Activated CD8-positive, alpha-beta memory T cell treated with anti-CD3 and anti-CD28 coated beads for 24 hours (primary cell): ENCODE measurements around the gene LIN28B.
"Not testable (repeated sequence)": the region's sequence is repeated elsewhere in the genome, so short reads cannot be mapped to it uniquely, and the experiment has no call there.

ENCODE experiments used
- DNase-seq: peaks from one replicate; pipeline ENCODE4 v3.0.0-alpha.2; 2020

The LIN28B gene, protein sequence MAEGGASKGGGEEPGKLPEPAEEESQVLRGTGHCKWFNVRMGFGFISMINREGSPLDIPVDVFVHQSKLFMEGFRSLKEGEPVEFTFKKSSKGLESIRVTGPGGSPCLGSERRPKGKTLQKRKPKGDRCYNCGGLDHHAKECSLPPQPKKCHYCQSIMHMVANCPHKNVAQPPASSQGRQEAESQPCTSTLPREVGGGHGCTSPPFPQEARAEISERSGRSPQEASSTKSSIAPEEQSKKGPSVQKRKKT

GRCh38 chr6:104956731-104957294 is at the start of gene LIN28B:
Gene LIN28B (plus strand): TSS chr6:104957107. CDS start chr6:104957251, 144 bp downstream.
- DNase-seq = no peak

GRCh38 chr6:104908031-104908887 is 48.6 kb upstream of the LIN28B start:
- no peak for DNase-seq

DNA sequence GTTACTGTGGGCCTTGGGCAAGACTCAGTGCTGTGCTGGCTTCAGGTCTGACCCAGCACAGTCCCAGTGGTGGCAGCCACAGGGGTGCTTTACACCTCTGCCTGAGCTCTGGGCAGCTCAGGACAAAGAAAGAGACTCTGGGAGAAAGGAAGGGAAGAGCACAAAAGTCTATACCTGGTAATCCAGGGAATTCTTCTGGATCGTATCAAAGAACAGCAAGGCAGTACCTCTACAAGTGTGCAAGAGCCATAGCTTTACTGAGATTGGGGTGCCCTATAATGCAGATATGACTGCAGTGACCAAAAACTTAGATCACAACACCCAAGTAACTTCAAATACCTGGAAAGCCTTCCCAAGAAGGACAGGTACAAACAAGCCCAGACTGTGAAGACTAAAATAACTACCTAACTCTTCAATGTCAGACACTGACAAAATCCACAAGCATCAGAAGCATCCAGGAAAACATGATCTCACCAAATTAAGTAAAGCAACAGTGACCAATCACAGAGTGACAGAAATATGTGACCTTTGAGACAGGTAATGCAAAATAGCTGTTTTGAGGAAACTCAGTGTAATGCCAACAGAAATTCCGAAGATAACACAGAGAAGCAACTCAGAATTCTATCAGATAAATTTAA is 47.9 kb upstream of the LIN28B start:
- DNase-seq = no peak

GRCh38 chr6:104921896-104922295 is 35.0 kb upstream of the LIN28B start:
- DNase-seq = no peak

- DNase-seq = no peak
These were observed 28.8 kb upstream of the LIN28B start for GRCh38 chr6:104928141-104928540.

- DNase-seq = no peak
These were observed 27.6 kb upstream of the LIN28B start for GRCh38 chr6:104929353-104929752.

DNA sequence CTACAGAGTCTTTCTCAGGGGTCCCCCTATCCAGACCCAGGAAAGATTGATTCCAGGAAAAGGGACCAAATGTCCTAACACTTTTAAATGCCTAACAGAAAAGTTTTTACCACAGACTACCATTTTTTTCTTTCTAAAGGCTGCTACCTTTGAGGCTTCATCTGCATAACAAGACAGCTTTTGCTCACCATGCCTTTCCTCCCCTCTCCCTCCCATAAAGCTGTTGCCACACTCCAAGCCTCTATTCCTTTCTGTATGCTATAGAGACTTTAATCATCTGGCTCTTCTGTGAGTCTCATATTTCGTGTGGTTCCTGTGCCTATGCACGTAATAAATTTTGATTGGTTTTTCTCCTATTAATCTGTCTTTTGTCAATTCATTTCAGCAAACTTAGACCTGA is 26.0 kb upstream of the LIN28B start:
- DNase-seq = no peak

GRCh38 chr6:104936766-104937535 is 20.0 kb upstream of the LIN28B start:
- DNase-seq = no peak

DNA sequence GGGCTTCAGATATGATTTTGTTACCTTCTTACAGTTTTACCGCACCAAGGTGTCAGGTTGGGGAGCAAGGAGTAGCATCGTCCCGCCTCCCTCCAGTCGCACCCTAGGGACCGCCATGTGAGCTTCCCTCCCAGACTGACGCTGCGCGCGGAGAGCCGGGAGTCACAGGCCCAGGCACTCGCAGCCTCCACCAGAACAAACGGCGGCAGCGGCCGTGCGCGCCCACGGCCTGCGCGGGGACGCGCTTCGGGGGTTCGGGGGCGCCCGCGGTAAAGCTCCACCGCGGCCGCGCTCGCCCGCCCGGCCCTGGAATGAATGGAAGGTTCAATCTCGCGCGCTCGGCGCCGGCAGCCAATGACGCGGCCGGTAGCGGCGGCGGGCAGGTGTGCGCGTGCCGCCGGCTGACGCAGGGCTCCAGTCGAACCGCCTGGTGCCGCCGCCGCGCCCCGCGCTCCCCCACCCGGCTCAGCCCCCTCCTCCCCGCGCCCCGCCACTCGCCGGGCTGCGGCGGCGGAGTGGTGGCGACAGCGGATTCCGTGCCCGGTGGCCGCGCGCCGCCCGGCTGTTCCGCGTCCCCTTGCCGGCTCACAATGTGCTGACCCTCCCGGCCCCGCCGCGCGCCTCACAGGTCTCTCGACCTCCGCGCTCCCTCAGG is 16.5 kb upstream of the LIN28B start:
- no peak for DNase-seq

- DNase-seq = peak; percentile 71
These were observed 15.8 kb upstream of the LIN28B start for GRCh38 chr6:104940893-104941728.

- DNase-seq = no peak
These were observed 15.2 kb upstream of the LIN28B start for GRCh38 chr6:104941729-104942091.

GRCh38 chr6:104943781-104944180 is 13.1 kb upstream of the LIN28B start:
- DNase-seq = no peak

DNA sequence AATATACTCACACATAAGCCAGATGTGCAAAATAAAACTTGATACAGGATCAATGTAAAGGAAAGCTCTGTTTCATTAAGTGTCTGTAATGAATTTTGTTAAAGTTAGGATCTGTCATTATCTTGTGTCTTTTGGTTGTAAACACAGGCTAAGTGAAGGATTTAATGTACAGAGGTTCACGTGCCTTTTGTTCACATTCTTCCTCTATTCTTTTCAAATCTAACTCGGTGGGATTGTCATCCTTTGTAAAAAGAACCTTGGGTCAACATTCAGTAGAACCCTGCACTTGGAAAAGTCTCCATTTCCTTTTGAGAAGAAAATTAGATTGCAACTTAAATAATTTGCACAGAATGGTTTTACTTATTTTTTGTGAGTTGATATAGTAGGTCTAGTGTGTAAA is 7.7 kb upstream of the LIN28B start:
- no peak for DNase-seq

DNA sequence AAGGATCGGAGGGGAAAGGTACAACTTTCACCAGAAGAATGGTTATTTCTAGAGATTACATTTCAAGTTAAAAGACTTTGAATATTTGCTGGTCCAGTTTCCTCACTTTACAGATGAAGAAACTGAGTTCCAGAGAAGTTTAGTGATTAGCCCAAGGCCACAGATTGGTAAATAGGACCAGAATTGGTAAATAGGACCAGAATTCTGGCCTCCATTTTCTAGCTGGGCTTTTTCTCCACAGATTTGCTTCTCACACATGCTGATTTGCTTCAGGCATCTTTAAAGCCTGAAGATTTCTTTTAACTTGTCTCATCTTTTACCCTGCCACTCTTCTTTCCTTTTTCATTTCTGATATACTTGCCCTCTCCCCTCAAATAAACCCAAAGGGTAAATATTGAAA is 5.2 kb upstream of the LIN28B start:
- DNase-seq = no peak

DNA sequence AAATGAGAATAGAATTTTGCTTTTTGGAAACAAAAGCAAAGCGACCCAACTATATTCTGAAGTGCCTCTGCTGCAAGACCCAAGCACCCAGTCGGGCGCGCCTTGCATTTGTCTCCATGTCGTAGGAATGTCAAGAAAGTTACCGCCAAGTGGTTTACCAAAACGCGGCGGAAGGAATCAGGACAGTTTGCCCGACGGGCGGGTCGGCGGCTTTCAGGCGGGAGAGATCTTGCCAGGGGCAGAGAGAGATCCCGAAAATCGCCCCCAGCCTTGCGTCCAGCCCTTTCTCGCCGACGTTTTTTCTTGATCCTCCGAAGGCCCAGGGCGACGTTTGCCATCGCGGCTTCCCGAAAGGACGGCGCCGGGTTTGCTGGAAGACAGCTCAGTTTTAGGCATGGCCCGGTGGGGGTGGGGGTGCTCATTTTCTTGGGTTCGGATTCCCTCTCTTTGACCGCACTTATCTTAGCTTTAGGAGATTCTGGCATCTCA is 4.0 kb upstream of the LIN28B start:
- no peak for DNase-seq

DNA sequence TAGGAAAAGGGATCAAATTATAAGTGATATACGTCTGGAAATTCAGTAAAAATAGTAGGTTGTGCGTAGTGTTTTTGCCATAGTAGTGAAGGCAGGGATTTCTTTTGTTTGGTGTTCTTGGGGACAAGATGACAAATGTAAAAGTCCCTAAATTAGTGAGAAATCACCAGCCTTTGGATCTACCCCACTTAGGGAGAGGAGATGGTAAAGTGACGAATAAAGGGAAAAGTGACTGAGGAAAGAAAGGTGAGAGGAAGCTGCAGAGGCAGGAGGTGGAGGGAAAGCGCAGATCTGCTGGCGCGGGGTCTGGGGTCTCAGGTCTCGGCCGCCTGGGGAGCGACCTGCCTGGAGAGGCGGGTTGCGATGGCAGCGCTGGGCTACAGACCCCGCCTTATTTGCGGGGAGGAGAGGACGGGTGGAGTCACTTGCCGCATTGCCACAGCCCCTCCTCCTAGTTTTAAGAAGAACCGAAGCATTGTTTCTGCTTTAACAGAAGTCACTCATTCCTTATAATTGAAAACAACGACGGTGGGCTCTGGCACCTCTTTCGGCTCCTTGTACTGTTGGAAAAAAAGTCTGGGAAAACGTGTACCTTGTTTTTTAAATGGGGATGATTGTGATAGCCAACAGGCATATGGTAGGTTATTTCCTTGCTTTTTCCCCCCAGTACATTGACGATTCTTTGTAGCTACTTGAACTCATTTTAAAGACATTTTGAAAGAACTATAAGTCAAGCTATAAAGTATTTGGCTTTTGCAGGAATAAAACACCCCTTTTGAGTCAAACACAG is 3.3 kb upstream of the LIN28B start:
- not testable (repeated sequence) for DNase-seq

- no peak for DNase-seq
These were observed 2.6 kb upstream of the LIN28B start for GRCh38 chr6:104954190-104954797.

GRCh38 chr6:104955491-104955890 is 1.4 kb upstream of the LIN28B start:
- DNase-seq = no peak

DNA sequence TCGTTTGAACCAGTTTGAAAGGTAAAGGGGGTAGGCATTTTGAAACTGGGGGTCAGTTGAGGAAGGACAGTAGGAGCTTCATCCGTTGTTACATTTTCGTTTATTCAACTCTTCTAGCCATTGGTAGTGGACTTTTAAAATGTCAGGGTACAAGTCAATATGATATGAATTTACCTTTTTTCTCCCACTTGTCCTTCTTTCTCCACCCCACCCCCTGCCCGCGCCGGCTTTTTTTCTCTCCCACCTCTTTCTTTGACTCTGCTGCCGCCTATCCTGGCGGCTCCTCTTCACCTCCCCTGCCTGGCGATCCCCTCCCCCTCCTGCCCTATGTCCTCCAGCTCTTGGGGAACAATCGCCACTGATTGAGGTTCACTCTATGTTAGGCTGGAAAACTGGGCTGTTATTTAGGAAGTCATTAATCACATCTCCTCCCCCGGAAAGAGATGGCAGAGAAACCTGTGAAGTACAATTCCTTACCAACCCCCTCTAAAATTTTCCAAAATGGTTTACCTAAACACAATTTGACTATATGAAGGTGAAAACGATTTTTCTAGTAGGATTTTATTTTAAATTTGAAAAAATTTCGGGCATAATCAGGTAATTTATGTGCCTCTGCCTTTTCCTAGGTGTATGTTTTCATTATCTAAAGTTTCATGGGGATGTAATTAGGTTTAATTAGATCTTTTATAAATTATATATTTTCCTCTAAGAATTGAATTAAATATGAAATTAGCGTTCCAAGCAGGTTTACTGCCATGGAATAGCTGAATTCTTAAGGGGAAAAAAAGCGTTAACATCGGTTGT is 778 bp upstream of the LIN28B start:
- DNase-seq = no peak
